ENCODE measurements around the gene LRRK1.

Gene LRRK1

DNA sequence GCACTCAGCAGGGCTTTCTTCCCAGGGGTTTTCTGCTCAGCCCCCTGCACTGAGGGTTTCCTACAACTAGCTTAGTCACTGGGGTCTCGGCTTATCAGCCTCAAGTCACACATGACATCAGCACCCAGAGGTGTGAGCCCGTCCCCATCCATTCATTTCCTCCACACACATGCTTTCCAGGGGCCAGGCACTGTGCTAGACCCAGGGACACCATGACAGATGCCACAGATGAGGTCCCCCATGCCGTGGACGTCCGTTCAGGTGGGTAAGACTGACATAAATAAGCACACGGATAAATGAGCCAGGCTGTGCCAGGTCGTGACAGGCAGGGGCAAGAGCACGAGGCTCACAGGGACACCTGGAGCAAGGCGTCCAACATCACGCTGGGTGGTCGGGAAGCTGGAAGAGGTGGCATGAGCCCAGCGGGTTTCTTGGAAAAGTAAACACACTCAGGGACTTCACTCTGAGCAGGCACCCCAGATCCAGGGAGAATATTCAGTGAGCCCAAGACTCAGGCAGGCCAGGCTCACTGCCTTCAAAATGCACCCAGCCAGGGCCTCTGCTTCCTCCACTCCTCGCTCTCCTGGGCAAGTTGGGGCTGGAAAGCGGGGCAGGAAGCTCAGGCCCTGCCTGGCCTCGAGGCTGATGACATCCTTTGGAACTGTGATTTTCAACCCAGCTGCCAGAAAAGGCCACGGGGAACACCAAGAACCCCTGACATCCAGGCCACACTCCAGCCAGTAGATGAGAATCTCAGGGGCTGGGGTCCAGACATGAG, 193.4 kb downstream of the LRRK1 start:
- no peak for DNase-seq (ENCODE audit: low spot score)

DNA sequence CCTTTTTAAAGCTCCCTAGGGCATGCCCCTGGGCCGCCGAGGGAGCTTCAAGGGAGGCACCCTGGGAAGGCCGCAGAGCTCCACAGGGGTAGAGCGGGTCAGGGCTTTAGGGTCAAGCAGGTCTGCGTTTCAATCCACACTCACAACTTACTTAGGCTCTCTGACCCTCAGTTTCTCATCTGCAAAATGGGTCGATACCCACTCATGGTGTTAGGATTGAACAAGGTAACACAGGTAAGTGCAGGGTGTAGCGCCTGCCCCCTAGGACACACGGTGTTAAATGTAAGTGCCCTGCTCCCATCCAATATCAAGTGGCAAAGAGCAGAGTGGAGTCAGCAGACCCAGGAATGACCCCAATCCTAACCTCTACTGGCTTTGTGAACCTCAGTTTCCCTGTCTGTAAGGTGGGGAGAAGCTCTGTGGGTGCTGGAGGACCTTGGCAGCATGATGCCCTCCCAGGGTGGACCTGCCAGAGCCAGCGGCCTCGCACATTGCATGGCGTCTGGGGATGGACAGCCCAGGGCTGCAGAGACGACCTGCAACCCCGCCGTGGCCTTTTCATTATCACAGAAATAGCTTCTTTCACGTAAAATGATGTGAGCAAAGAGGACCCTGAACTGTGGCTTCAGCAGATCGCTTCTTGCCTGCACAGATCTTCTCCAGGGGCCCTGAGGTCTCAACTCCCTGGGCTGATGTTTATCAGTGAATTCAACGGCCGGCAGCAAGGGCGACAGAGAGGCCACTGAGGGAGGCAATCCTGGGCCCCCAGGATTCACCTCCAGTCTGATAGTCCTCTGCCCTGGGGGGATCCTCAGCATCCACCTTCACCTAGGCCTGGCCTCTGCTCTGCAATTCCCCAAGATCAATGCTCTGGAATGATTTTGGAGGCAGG, 194.2 kb downstream of the LRRK1 start:
- no peak for DNase-seq (ENCODE audit: low spot score)

DNA sequence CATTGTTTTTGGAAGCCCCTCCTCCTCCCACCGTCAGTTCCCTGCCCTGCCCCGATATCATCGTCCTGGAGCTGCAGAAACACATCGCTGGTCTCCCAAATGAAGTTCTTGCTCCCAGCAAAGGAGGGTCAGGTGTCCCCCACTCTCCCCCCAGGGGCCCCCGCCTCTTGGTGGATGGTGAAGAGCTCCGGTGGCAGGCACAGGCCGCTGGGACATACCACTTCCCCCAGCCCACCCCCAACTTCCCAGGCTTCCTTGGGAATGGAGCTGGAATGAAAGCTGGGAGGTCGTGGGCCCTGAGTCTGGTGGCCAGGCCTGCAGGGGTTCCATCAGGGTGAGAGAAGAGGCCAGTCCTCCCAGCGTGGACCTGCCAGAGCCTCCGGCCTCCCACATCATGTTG, 195.0 kb downstream of the LRRK1 start:
- DNase-seq (ENCODE audit: low spot score) = no peak

DNA sequence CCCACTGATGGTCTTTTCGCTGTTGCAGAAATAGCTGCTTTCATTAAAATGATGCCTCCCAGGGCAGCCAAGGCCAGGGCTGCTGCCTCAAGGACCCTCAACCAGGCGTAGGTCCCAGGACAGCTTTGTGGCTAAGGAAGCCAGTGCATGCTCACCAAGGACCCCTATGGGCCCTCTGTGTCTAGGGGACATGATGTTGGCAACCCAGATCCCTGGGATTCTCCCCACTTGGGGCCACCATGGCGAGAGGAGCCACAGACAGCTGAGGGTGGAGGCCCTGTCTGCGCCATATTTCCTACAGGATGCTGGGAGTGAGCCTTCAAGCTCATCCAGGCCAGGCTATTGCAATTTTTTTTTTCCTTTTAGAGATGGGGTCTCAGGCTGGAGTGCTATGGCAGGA, 195.5 kb downstream of the LRRK1 start:
- DNase-seq (ENCODE audit: low spot score) = no peak

DNA sequence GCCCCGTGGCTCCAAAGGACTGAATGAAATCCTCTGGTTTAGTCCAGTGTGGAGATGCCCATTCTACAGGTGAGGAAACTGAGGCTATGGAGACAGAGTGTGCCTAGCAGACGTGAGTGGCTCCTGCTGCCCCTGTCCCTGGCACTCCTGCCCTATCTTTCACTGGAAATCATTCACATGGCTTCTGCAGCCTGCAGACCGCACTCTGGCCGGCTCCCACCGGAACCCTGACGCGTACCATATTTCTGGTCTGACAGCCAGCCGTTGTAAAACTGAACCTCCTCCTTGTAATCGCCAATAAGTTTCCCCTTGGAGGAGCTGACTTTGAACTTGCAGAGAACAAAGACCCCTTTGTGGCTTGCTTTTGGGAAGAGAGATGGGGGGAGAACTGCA, 196.2 kb downstream of the LRRK1 start:
- no peak for DNase-seq (ENCODE audit: low spot score)

DNA sequence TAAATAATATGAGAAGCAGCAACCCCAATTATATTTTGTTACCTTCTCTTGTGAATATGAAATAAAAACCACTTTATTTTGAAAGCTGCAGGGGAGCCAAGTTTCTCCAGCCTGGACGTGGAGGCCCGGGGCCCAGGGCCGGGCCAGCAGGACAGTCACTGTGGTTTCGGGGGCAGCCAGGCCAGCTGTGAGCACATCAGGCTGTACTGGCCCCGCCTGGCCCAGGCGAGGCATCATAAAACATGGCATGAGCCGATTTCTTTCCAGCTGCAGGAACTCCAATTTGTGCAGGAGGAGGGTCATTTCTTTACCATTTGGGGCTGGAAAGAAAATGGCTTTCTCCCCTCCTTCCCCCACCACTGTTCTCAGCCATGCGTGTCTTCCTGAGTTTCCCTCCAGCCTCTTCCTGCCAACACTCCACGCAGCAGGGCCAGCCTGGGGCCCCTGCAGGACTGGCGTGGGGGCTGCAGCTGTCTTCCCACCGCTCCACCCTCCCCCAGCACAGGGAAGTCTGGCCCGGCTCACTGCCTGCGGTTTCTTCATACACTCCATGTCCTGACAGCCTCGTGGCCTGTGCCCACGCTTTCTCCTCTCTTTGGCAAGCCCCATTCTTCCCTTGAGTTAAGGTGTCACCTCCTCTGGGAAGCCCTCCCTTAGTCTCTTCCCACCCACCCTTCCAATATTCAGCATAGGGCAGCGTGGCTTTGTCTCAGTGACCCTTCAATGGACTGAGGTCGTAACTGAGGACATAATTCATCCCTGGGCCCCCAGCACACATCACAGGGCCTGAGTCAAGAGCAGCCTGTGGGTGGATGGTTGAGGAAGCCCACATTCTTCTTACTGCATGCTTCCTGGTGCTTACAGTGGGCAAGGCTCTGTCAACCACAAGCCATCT, 196.9 kb downstream of the LRRK1 start:
- DNase-seq (ENCODE audit: low spot score) = no peak

DNA sequence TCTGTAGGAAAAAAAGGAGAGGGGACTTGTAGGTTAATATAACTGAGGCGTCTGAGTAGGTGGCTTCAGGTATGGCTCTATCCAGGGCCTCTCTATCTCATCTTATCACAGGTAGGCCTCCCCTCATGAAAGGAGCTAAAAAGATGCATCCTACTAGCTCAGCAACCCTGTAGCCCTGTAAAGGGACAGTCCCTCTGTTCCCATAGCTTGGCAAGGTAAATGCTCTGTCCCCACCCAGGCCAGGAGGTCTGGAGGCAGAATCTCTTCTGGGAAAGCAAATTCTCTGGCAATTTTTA, 197.5 kb downstream of the LRRK1 start:
- no peak for DNase-seq (ENCODE audit: low spot score)

DNA sequence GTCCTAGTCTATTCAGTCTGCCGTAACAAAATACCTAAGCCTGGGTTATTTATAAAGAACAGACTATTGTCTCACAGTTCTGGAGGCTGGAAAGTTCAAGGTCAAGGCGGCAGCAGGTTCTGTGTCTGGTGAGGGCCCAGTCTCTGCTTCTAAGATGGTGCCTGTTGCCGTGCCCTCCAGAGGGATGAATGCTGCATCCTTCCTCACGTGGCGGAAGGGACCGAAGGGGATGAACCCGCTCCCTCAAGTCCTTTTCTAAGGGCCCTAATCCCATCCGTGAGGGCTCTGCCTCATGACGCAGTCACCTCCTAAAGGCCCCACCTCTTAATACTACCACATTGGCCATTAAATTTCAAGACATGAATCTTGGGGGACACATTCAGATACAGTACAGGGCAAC, 199.0 kb downstream of the LRRK1 start:
- DNase-seq (ENCODE audit: low spot score) = no peak

DNA sequence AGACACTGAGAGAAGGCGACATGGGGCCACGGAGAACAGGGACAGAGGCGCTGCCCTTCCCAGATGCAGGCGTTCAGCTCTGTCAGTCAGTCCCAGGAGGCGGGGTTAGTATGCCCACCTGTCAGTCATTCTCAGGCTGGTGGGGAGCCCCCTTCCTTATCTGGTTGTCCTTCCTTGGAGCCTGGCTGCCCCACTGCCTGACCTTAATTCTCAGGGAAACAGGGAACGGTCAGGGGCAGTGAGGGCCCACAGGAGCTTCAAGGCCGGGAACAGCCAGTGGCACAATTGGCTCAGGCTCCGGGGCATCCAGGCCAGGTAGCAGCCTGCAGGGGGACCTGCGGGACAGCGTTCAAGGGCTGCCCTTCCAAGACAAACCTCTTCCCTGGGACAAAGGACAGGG, 199.5 kb downstream of the LRRK1 start:
- DNase-seq (ENCODE audit: low spot score) = no peak

DNA sequence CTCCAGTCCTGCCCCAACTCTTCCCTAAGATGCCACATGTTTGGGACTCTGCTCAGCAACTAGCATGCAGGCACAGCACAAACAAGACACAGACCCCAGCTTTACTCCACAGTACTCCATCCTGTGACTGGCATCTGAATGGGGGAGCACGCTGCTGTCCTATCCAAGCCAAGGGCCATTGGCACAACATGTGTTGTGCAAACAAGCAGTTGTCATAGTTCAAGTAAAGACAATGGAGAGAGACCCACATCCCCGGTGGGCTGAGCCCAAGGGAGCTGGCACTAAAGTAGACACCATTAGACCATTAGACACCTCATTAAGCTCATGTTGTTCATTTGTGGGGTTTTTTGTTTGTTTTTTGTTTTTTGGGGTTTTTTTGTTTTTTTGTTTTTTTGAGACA, 200.0 kb downstream of the LRRK1 start:
- no peak for DNase-seq (ENCODE audit: low spot score)
